Peyer's patch (tissue), 4 donors: ENCODE measurements around the gene CD248.

Experiments
- CTCF ChIP-seq, 6 experiments: fragments of 450-650 bp in 4 of 6; fragments of 200-600 bp in 2 of 6; sonication (generic) in 1 of 6; IDR thresholded peaks; one replicate each; pipeline ENCODE4 v1.5.1; 2017 to 2019; ENCODE audit warnings: antibody characterized with exemption in 6 of 6, mild to moderate bottlenecking in 3 of 6, moderate library complexity in 1 of 6
- POLR2A ChIP-seq, 2 donors: fragments of 450-650 bp; IDR thresholded peaks; one replicate each; pipeline ENCODE4 v1.5.1; 2017; ENCODE audit warnings: antibody characterized with exemption in 2 of 2, mild to moderate bottlenecking in 2 of 2, moderate library complexity in 2 of 2

GRCh38 chr11:66312549-66313320 lies 4.1 kb downstream of the CD248 start:
- TF ChIP-seq CTCF (IDR thresholded peaks at IDR 0.05) = peak in 1 of 6 experiments; percentile 5
- no peak for TF ChIP-seq POLR2A (IDR thresholded peaks at IDR 0.05)
